Frontal cortex (tissue), 4 donors: ENCODE data around the gene PCDHA8. TPM values are rescaled to one million over a fixed set of nuclear protein-coding genes. Genes with fewer than 3 reads are reported as not detected.
"Not testable (repeated sequence)": the region's sequence is repeated elsewhere in the genome, so short reads cannot be mapped to it uniquely, and the experiment has no call there.

Experiments used
- DNase-seq, 2 donors: peaks; one replicate each; pipeline ENCODE4 v3.0.0; 2012; ENCODE audit warnings: low spot score in 2 of 2
- FAIRE-seq: peaks from 2 replicates; lab custom pipeline; 2012; peaks lifted over from hg19 to GRCh38; lab: Jason Lieb, UNC
- total RNA-seq: library from RNA; depleted of rRNA; stranded (reverse); fragments of >200 nt; gene quantifications from one replicate; pipeline ENCODE4 v1.2.3, GENCODE V29; 2014
- donor health status: control.
- donor health status: control.
- donor health status: control.

Gene PCDHA8, protein sequence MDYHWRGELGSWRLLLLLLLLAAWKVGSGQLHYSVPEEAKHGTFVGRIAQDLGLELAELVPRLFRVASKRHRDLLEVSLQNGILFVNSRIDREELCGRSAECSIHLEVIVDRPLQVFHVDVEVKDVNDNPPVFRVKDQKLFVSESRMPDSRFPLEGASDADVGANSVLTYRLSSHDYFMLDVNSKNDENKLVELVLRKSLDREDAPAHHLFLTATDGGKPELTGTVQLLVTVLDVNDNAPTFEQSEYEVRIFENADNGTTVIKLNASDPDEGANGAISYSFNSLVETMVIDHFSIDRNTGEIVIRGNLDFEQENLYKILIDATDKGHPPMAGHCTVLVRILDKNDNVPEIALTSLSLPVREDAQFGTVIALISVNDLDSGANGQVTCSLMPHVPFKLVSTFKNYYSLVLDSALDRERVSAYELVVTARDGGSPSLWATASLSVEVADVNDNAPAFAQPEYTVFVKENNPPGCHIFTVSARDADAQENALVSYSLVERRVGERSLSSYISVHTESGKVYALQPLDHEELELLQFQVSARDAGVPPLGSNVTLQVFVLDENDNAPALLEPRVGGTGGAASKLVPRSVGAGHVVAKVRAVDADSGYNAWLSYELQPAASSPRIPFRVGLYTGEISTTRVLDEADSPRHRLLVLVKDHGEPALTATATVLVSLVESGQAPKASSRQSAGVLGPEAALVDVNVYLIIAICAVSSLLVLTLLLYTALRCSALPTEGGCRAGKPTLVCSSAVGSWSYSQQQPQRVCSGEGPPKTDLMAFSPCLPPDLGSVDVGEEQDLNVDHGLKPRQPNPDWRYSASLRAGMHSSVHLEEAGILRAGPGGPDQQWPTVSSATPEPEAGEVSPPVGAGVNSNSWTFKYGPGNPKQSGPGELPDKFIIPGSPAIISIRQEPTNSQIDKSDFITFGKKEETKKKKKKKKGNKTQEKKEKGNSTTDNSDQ
- total RNA-seq, result 8.2 TPM

DNA sequence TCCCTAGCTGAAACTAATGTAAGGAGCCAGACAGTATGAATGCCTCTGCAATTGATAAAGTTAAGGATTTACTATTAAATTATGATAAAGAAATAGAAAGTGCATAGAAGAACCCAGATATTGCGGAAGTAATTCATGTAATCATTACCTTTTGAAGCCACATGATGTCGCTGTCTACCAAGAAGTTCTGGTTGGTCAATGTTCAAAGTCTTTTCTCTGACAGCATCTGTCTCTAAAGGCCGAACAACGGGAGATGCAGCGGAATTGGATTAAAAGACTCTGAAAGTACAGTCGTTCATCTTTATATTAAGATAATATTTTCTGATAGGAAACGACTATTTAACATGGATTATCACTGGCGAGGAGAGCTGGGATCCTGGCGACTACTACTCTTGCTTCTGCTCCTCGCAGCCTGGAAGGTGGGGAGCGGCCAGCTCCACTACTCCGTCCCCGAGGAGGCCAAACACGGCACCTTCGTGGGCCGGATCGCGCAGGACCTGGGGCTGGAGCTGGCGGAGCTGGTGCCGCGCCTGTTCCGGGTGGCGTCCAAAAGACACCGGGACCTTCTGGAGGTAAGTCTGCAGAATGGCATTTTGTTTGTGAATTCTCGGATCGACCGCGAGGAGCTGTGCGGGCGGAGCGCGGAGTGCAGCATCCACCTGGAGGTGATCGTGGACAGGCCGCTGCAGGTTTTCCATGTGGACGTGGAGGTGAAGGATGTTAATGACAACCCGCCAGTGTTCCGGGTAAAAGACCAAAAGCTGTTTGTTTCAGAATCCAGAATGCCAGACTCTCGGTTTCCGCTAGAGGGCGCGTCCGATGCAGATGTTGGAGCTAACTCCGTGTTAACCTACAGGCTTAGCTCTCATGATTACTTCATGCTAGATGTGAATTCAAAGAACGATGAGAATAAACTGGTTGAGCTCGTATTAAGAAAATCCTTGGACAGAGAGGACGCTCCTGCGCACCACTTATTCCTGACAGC, at the start of gene PCDHA8:
PCDHA8 (plus strand) TSS at position 210 of the 985 bp plus-strand sequence; CDS start at position 345, 135 bp downstream.
- DNase-seq (peak in 1 of 2 donors; percentile 69), FAIRE-seq (peak; percentile 72)

DNA sequence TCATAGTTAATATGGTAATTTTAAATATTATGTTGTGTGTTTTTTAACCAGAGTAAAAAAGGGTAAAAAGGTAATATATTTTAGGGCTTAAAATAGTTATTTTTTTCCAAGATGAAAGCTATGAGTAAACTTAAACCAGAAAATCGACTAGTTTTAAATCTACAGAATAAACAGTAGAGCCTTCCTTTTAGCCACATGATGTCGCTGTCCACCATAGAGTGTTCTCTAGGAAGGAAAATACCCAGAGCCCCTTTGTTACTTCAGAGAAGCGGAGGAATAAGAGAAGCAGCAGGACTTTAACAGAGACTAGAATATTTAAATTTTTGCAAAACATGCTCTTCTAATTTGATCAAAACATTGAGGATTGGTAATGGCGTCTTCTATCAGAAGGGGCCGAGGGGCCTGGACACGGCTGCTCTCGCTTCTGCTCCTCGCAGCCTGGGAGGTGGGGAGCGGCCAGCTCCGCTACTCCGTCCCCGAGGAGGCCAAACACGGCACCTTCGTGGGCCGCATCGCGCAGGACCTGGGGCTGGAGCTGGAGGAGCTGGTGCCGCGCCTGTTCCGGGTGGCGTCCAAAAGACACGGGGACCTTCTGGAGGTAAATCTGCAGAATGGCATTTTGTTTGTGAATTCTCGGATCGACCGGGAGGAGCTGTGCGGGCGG, 46.3 kb upstream of the PCDHA8 start, which contains the start of gene PCDHA2:
PCDHA2 (plus strand) TSS at position 258 of the 664 bp plus-strand sequence.
- peak; percentile 28 for FAIRE-seq
- peak in 1 of 2 donors; percentile 53 for DNase-seq

DNA sequence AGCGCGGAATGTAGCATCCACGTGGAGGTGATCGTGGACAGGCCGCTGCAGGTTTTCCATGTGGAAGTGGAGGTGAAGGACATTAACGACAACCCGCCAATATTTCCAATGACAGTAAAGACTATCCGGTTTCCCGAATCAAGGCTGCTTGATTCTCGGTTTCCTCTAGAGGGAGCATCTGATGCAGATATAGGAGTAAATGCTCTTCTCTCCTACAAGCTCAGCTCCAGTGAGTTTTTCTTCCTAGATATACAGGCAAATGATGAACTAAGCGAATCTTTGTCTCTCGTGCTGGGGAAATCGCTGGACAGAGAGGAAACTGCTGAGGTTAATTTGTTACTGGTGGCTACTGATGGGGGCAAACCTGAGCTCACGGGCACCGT, 45.7 kb upstream of the PCDHA8 start:
- FAIRE-seq, result no peak
- peak in 1 of 2 donors; percentile 47 for DNase-seq

DNA sequence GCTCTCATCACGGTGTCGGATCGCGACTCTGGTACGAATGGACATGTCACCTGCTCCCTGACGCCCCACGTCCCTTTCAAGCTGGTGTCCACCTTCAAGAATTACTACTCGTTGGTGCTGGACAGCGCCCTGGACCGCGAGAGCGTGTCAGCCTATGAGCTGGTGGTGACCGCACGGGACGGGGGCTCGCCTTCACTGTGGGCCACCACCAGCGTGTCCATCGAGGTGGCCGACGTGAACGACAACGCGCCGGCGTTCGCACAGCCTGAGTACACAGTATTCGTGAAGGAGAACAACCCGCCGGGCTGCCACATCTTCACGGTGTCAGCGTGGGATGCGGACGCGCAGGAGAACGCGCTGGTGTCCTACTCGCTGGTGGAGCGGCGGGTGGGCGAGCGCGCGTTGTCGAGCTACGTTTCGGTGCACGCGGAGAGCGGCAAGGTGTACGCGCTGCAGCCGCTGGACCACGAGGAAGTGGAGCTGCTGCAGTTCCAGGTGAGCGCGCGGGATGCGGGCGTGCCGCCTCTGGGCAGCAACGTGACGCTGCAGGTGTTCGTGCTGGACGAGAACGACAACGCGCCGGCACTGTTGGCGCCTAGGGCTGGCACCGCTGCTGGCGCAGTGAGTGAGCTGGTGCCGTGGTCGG, 44.8 kb upstream of the PCDHA8 start:
- DNase-seq, FAIRE-seq: not testable (repeated sequence)

DNA sequence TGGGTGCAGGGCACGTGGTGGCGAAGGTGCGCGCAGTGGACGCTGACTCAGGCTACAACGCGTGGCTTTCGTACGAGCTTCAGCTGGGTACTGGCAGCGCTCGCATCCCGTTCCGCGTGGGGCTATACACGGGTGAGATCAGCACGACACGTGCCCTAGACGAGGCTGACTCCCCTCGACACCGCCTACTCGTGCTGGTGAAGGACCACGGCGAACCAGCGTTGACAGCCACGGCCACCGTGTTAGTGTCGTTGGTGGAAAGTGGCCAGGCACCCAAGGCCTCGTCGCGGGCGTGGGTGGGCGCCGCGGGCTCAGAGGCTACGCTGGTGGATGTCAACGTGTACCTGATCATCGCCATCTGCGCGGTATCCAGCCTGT, 44.3 kb upstream of the PCDHA8 start:
- FAIRE-seq (no peak), DNase-seq (no peak)

DNA sequence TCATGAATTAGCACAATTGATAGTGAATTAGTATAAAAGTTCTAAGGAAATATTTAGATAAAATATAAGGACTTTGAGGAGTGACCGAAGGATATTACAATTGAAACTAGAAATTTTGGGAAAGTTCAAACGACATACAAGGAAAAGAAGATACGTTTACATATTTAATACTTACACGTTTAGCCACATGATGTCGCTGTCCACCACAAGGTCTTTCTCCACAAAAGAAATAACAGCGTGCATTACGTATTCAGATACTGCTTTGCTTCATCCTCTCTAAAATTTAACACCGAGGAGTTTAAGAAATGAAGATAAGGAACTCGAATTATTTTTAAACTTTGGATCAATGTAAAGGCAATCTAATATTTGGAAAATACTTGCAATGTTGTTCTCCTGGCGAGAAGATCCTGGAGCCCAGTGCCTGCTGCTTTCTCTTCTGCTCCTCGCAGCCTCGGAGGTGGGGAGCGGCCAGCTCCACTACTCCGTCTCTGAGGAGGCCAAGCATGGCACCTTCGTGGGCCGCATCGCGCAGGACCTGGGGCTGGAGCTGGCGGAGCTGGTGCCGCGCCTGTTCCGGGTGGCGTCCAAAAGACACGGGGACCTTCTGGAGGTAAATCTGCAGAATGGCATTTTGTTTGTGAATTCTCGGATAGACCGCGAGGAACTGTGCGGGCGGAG, 40.0 kb upstream of the PCDHA8 start, which contains the start of gene PCDHA3:
PCDHA3 (plus strand) TSS at position 242 of the 678 bp plus-strand sequence.
- DNase-seq, result peak in 1 of 2 donors; percentile 54

DNA sequence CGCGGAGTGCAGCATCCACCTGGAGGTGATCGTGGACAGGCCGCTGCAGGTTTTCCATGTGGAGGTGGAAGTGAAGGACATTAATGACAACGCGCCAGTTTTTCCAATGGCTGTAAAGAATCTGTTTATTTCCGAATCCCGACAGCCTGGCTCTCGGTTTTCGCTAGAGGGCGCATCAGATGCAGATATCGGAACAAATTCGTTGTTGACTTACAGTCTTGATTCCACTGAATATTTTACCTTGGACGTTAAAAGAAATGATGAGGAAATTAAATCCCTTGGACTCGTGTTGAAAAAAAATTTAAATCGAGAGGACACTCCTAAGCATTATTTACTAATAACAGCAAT, 39.5 kb upstream of the PCDHA8 start:
- DNase-seq, result peak in 1 of 2 donors; percentile 59
- no peak for FAIRE-seq

More for the DNA sequence above, 40.0 kb upstream of the PCDHA8 start, which contains the start of gene PCDHA3:
- no peak for FAIRE-seq

DNA sequence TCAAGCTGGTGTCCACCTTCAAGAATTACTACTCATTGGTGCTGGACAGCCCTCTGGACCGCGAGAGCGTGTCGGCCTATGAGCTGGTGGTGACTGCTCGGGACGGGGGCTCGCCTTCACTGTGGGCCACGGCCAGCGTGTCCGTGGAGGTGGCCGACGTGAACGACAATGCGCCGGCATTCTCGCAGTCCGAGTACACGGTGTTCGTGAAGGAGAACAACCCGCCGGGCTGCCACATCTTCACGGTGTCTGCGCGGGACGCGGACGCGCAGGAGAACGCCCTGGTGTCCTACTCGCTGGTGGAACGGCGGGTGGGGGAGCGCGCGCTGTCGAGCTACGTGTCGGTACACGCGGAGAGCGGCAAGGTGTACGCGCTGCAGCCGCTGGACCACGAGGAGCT, 38.6 kb upstream of the PCDHA8 start:
- DNase-seq, FAIRE-seq: not testable (repeated sequence)

DNA sequence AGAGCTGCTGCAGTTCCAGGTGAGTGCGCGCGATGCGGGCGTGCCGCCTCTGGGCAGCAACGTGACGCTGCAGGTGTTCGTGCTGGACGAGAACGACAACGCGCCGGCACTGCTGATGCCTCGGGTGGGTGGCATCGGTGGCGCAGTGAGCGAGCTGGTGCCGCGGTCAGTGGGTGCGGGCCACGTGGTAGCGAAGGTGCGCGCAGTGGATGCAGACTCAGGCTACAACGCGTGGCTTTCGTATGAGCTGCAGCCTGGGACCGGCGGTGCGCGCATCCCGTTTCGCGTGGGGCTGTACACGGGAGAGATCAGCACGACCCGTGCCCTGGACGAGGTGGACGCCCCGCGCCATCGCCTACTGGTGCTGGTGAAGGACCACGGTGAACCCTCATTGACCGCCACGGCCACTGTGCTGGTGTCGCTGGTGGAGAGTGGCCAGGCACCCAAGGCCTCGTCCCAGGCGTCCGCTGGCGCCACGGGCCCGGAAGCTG, 38.2 kb upstream of the PCDHA8 start:
- DNase-seq (no peak), FAIRE-seq (no peak)

DNA sequence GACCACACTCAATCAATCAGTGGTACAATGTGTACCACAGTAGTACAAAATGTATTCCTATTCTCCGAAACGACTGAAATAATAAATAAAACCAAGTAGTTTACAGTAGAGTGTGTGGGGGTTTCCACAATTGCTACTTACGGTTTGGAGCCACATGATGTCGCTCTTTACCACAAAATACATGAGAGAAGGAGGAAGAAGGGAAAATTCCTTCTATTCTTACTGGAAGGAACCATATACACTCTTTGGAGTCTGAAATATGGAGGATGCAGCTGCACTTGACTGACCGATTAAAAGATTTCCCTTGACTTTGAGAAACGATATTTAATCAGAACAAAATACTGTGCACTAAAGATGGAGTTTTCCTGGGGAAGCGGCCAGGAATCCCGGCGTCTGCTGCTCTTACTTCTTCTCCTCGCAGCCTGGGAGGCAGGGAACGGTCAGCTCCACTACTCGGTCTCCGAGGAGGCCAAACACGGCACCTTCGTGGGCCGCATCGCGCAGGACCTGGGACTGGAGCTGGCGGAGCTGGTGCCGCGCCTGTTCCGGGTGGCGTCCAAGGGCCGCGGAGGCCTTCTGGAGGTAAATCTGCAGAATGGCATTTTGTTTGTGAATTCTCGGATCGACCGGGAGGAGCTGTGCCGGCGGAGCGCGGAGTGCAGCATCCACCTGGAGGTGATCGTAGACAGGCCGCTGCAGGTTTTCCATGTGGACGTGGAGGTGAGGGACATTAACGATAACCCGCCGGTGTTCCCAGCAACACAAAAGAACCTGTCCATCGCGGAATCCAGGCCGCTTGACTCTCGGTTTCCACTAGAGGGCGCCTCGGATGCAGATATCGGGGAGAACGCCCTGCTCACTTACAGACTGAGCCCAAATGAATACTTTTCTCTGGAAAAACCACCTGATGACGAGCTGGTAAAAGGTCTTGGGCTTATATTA, 33.9 kb upstream of the PCDHA8 start, which contains the start of gene PCDHA4:
PCDHA4 (plus strand) TSS at position 235 of the 942 bp plus-strand sequence.
- DNase-seq (no peak), FAIRE-seq (no peak)

DNA sequence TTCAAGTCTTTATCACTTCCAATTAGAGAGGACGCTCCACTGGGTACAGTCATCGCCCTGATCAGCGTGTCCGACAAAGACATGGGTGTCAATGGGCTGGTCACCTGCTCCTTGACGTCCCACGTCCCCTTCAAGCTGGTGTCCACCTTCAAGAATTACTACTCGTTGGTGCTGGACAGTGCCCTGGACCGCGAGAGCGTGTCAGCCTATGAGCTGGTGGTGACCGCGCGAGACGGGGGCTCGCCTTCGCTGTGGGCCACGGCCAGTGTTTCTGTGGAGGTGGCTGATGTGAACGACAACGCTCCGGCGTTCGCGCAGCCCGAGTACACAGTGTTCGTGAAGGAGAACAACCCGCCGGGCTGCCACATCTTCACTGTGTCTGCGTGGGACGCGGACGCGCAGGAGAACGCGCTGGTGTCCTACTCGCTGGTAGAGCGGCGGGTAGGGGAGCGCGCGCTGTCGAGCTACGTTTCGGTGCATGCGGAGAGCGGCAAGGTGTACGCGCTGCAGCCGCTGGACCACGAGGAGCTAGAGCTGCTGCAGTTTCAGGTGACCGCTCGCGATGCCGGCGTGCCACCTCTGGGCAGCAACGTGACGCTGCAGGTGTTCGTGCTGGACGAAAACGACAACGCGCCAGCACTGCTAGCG, 32.6 kb upstream of the PCDHA8 start:
- FAIRE-seq, result not testable (repeated sequence)

DNA sequence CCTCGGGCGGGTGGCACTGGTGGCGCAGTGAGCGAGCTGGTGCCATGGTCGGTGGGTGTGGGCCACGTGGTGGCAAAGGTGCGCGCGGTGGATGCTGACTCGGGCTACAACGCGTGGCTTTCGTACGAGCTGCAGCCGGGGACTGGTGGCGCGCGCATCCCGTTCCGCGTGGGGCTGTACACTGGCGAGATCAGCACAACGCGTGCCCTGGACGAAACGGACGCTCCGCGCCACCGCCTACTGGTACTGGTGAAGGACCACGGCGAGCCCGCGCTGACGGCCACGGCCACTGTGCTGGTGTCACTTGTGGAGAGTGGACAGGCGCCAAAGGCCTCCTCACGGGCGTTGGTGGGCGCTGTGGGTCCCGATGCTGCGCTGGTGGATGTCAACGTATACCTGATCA, 32.1 kb upstream of the PCDHA8 start:
- no peak for FAIRE-seq

More for the DNA sequence above, 32.6 kb upstream of the PCDHA8 start:
- not testable (repeated sequence) for DNase-seq

DNA sequence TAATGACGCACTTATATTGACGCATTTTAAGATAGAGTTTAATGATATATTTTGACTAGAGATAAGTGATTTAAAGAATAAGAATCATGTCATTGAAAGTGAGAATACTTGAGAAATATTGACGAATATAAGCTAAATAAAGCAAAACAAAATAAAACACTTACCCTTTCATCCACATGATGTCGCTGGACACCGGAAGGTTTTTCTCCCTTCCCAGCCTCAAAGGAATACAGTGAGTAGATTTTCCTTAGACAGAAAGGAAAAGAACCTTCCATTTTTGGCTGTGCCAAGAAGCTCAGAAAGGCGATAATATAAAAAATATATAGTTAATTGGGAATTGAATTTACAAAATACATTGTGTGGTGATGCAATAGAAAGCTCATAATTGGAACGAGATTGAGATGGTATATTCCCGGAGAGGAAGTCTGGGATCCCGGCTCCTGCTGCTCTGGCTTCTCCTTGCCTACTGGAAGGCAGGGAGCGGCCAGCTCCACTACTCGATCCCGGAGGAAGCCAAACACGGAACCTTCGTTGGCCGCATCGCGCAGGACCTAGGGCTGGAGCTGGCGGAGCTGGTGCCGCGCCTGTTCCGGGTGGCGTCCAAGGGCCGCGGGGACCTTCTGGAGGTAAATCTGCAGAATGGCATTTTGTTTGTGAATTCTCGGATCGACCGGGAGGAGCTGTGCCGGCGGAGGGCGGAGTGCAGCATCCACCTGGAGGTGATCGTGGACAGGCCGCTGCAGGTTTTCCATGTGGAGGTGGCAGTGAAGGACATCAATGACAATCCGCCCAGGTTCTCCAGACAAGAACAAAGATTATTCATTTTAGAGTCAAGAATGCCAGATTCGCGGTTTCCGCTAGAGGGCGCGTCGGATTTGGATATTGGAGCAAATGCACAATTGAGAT, 19.4 kb upstream of the PCDHA8 start, which contains the start of gene PCDHA5:
PCDHA5 (plus strand) TSS at position 239 of the 906 bp plus-strand sequence.
- DNase-seq (no peak), FAIRE-seq (no peak)

More for the DNA sequence above, 32.1 kb upstream of the PCDHA8 start:
- no peak for DNase-seq

DNA sequence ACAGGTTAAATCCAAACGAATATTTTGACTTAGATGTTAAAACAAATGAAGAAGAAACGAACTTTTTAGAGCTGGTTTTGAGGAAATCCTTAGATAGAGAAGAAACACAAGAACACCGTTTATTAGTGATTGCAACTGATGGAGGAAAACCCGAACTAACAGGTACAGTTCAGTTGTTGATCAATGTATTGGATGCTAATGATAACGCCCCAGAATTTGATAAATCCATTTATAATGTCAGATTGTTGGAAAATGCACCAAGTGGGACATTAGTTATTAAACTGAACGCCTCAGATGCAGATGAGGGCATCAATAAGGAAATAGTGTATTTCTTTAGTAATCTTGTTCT, 18.7 kb upstream of the PCDHA8 start:
- FAIRE-seq, result no peak
- no peak for DNase-seq

DNA sequence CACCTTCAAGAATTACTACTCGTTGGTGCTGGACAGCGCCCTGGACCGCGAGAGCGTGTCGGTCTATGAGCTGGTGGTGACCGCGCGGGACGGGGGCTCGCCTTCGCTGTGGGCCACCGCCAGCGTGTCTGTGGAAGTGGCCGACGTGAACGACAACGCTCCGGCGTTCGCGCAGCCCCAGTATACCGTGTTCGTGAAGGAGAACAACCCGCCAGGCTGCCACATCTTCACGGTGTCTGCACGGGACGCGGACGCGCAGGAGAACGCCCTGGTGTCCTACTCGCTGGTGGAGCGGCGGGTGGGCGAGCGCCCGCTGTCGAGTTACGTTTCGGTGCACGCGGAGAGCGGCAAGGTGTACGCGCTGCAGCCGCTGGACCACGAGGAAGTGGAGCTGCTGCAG, 18.0 kb upstream of the PCDHA8 start:
- not testable (repeated sequence) for DNase-seq, FAIRE-seq
